ENCODE data around the gene ID3.
A peak's percentile ranks its signal among the peaks of the same experiment; 100 is the strongest.

The ID3 gene

DNA sequence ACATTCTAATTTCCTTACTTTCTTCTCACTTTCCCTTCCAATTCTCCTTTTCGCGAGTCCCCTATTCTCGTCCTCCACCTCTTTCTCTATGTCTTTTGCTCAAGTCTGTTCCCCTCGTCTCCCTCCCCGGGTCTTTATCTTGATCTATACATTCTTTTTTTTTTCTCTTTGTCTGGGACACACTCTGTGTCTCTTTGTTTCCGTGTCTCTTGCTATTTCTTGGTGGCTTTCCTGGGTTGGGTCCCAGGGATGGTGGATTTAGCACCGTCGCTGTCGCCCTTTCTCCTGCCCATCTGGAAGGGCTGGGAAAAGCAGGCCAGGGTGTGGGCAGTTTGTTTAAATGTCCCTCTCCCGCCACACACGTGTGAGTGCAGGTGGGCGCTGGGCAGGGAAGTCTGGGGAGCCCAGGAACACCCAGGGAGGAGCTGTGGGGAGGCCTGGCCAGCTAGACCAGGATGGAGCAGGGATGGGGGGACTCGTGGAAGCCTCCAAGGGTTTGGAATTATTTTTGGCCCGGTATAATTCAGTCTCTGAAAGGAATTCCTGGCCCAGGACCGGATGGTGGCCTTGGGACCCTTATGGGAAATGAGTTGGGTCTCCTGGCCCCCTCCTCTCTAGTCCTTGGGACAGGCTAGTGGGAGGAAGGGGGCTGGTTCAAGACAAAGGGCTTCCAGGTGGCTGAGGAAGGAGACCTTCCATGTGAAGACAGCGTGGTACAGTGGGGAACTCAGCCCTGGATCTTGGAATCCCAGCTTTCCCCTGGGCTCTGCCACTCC lies 9.5 kb upstream of the ID3 start:
- H3K4me1 ChIP-seq (ENCODE audit: control insufficient read depth, low read length): peaks cover 62% of the 10 kb centered on the region
- H3K4me2 ChIP-seq (ENCODE audit: low read length): peak overlapping the region; percentile 66
- no peaks in the 10 kb centered on the region for H3K79me2 ChIP-seq (ENCODE audit: control insufficient read depth, low read length)
- H4K20me1 ChIP-seq (ENCODE audit: control insufficient read depth, insufficient read depth, low read depth, low read length): no peaks in the 10 kb centered on the region
- H3K27me3 ChIP-seq (ENCODE audit: control insufficient read depth, low read length): 0 out of 2 replicates have a peak, but pooled peaks cover 4% of the 10 kb centered on the region
- H3K4me3 ChIP-seq (ENCODE audit: low read length): peak overlapping the region; percentile 69
- no peaks in the 10 kb centered on the region for H3K9me2 ChIP-seq (replicated peaks; ENCODE audit: control insufficient read depth, low read length)
- no peaks in the 10 kb centered on the region for H3K9me3 ChIP-seq (ENCODE audit: control insufficient read depth, insufficient read depth, low read length)
- H3K36me3 ChIP-seq (ENCODE audit: control insufficient read depth, low read length): no peaks in the 10 kb centered on the region
- TF ChIP-seq CTCF (IDR thresholded peaks at IDR 0.05; ENCODE audit: low read depth, low read length, poor library complexity, severe bottlenecking) (no peak), EZH2phosphoT487 (IDR thresholded peaks at IDR 0.05; ENCODE audit: borderline replicate concordance, low read length) (no peak)
- H3F3A ChIP-seq (ENCODE audit: control insufficient read depth, insufficient read depth): peaks cover 24% of the 10 kb centered on the region
- H3K27ac ChIP-seq (ENCODE audit: low read depth, low read length): no peak overlapping the region

GRCh38 chr1:23567996-23568607 lies 8.8 kb upstream of the ID3 start:
- Histone ChIP-seq H3K36me3 (ENCODE audit: control insufficient read depth, low read length) (no peaks in the 10 kb centered on the region), H3K27me3 (ENCODE audit: control insufficient read depth, low read length) (0 out of 2 replicates have a peak, but pooled peaks cover 4% of the 10 kb centered on the region), H3K4me2 (ENCODE audit: low read length) (peak overlapping the region; percentile 66), H3K9me3 (ENCODE audit: control insufficient read depth, insufficient read depth, low read length) (no peaks in the 10 kb centered on the region), H3K4me1 (ENCODE audit: control insufficient read depth, low read length) (peaks cover 59% of the 10 kb centered on the region), H3K27ac (ENCODE audit: low read depth, low read length) (no peak overlapping the region), H3K9me2 (replicated peaks; ENCODE audit: control insufficient read depth, low read length) (no peaks in the 10 kb centered on the region), H4K20me1 (ENCODE audit: control insufficient read depth, insufficient read depth, low read depth, low read length) (no peaks in the 10 kb centered on the region), H3K4me3 (ENCODE audit: low read length) (peak overlapping the region; percentile 69), H3F3A (ENCODE audit: control insufficient read depth, insufficient read depth) (peaks cover 19% of the 10 kb centered on the region), H3K79me2 (ENCODE audit: control insufficient read depth, low read length) (no peaks in the 10 kb centered on the region)
- TF ChIP-seq CTCF (IDR thresholded peaks at IDR 0.05; ENCODE audit: low read depth, low read length, poor library complexity, severe bottlenecking): no peak
- TF ChIP-seq EZH2phosphoT487 (IDR thresholded peaks at IDR 0.05; ENCODE audit: borderline replicate concordance, low read length): no peak

DNA sequence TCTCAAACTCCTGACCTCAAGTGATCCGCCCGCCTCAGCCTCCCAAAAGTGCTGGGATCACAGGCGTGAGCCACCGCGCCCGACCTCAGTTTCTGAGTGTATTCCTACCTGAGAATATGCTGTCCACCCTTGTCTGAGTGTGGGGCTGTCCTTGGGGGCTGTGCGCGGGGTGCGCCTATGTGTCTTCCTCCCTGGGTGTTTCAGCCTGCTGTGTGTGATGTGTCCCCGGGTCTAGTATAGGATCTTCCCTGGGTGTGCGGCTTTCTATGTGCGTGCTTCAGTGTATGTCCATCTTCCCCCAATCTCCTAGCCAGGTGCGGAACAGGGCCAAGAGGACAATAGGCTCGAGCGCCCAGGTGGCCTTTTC lies 8.3 kb upstream of the ID3 start:
- Histone ChIP-seq H3K79me2 (ENCODE audit: control insufficient read depth, low read length) (no peaks in the 10 kb centered on the region), H3K36me3 (ENCODE audit: control insufficient read depth, low read length) (no peaks in the 10 kb centered on the region), H3K4me3 (ENCODE audit: low read length) (peak overlapping the region; percentile 69), H3K9me3 (ENCODE audit: control insufficient read depth, insufficient read depth, low read length) (no peaks in the 10 kb centered on the region), H3K27ac (ENCODE audit: low read depth, low read length) (peak overlapping the region; percentile 16; the same call in 1 of the 2 replicates), H3K4me1 (ENCODE audit: control insufficient read depth, low read length) (peaks cover 59% of the 10 kb centered on the region), H3K27me3 (ENCODE audit: control insufficient read depth, low read length) (0 out of 2 replicates have a peak, but pooled peaks cover 4% of the 10 kb centered on the region), H3K9me2 (replicated peaks; ENCODE audit: control insufficient read depth, low read length) (no peaks in the 10 kb centered on the region), H3F3A (ENCODE audit: control insufficient read depth, insufficient read depth) (peaks cover 19% of the 10 kb centered on the region), H3K4me2 (ENCODE audit: low read length) (peak overlapping the region; percentile 66), H4K20me1 (ENCODE audit: control insufficient read depth, insufficient read depth, low read depth, low read length) (no peaks in the 10 kb centered on the region)
- TF ChIP-seq CTCF (IDR thresholded peaks at IDR 0.05; ENCODE audit: low read depth, low read length, poor library complexity, severe bottlenecking) (no peak), EZH2phosphoT487 (IDR thresholded peaks at IDR 0.05; ENCODE audit: borderline replicate concordance, low read length) (no peak)
